ENCODE measurements around the gene SRRM3.
A peak's percentile ranks its signal among the peaks of the same experiment; 100 is the strongest.
"Not testable (repeated sequence)": the region's sequence is repeated elsewhere in the genome, so short reads cannot be mapped to it uniquely, and the experiment has no call there.

The SRRM3 gene

DNA sequence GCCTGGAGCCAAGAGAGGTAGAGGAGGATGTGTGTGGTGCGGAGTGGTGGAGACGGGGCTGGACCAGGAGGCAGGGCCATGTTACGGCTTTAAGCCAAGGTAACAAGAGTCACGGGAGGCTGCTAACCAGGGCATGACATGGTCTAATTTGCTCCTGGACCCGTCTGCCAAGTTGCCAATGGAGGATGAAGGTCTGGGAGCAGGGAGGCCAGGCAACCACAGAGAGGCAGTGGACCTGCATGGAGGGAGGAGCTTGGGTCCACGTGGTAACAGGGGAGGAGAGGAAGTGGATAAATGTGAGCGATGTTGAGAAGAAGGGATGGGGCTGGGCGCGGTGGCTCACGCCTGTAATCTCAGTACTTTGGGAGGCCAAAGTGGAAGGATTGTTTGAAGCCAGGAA lies 31.0 kb downstream of the SRRM3 start:
- no peak overlapping the region for H3K4me3 ChIP-seq (ENCODE audit: low read length)
- peaks cover 56% of the 10 kb centered on the region for H3K27me3 ChIP-seq (replicated peaks; ENCODE audit: control insufficient read depth, insufficient read depth, low read length)
- H3K4me1 ChIP-seq (ENCODE audit: control insufficient read depth, insufficient read depth, low read length), result no peaks in the 10 kb centered on the region
- no peaks in the 10 kb centered on the region for H3K36me3 ChIP-seq (ENCODE audit: control insufficient read depth, insufficient read depth, low read length, severe bottlenecking)
- DNase-seq (ENCODE audit: low read depth), result no peak
- no peak overlapping the region for H3K9ac ChIP-seq (ENCODE audit: low read length)
- no peaks in the 10 kb centered on the region for H3K9me3 ChIP-seq (ENCODE audit: control insufficient read depth, low read length)

GRCh38 chr7:76233538-76234281 lies 32.0 kb downstream of the SRRM3 start:
- H3K36me3 ChIP-seq (ENCODE audit: control insufficient read depth, insufficient read depth, low read length, severe bottlenecking), result no peaks in the 10 kb centered on the region
- no peak overlapping the region for H3K9ac ChIP-seq (ENCODE audit: low read length)
- no peak for DNase-seq (ENCODE audit: low read depth)
- peaks cover 58% of the 10 kb centered on the region for H3K27me3 ChIP-seq (replicated peaks; ENCODE audit: control insufficient read depth, insufficient read depth, low read length)
- no peaks in the 10 kb centered on the region for H3K4me1 ChIP-seq (ENCODE audit: control insufficient read depth, insufficient read depth, low read length)
- H3K9me3 ChIP-seq (ENCODE audit: control insufficient read depth, low read length), result no peaks in the 10 kb centered on the region
- no peak overlapping the region for H3K4me3 ChIP-seq (ENCODE audit: low read length)

DNA sequence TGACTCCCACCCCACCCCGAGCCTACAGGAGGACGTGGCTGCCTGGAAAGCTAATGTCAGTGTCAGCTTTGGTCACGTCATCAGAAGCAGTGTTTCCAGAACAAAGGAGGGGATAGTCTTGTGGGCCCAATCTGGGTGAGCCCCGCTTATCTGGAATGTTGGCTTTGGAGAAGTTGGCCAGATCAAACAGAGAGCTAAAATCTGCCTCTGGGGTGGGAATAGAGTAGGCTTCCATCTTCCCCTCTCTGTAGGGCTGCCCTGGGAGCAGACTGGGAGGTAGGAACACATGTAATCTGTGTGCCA lies 32.5 kb downstream of the SRRM3 start:
- H3K27me3 ChIP-seq (replicated peaks; ENCODE audit: control insufficient read depth, insufficient read depth, low read length), result peaks cover 58% of the 10 kb centered on the region
- H3K9ac ChIP-seq (ENCODE audit: low read length), result no peak overlapping the region
- no peaks in the 10 kb centered on the region for H3K36me3 ChIP-seq (ENCODE audit: control insufficient read depth, insufficient read depth, low read length, severe bottlenecking)
- no peak for DNase-seq (ENCODE audit: low read depth)
- H3K9me3 ChIP-seq (ENCODE audit: control insufficient read depth, low read length), result no peaks in the 10 kb centered on the region
- H3K4me3 ChIP-seq (ENCODE audit: low read length), result no peak overlapping the region
- H3K4me1 ChIP-seq (ENCODE audit: control insufficient read depth, insufficient read depth, low read length), result no peaks in the 10 kb centered on the region

GRCh38 chr7:76234931-76235441 lies 33.3 kb downstream of the SRRM3 start:
- no peaks in the 10 kb centered on the region for H3K4me1 ChIP-seq (ENCODE audit: control insufficient read depth, insufficient read depth, low read length)
- H3K27me3 ChIP-seq (replicated peaks; ENCODE audit: control insufficient read depth, insufficient read depth, low read length), result peaks cover 56% of the 10 kb centered on the region
- H3K4me3 ChIP-seq (ENCODE audit: low read length), result no peak overlapping the region
- no peaks in the 10 kb centered on the region for H3K9me3 ChIP-seq (ENCODE audit: control insufficient read depth, low read length)
- H3K36me3 ChIP-seq (ENCODE audit: control insufficient read depth, insufficient read depth, low read length, severe bottlenecking), result no peaks in the 10 kb centered on the region
- DNase-seq (ENCODE audit: low read depth), result peak; percentile 66
- no peak overlapping the region for H3K9ac ChIP-seq (ENCODE audit: low read length)

DNA sequence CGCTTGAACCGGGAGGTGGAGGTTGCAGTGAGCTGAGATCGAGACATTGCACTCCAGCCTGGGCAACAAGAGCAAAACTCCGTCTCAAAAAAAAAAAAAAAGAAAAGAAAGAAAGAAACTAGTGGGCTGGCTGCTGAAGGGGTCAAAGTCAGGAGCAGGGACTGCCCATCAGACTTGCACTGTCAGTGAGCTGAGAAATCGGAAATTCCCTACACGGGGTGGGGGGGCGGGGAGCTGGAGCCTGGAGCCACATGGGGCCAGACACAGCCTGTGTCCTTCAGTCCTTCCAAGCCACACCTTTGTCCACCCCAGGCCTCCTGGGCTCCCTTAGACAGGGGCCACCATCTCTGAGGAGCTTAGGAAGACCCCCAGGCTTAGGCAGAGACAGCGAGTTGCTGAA lies 34.5 kb downstream of the SRRM3 start:
- Histone ChIP-seq H3K27me3 (replicated peaks; ENCODE audit: control insufficient read depth, insufficient read depth, low read length) (peaks cover 45% of the 10 kb centered on the region), H3K36me3 (ENCODE audit: control insufficient read depth, insufficient read depth, low read length, severe bottlenecking) (no peaks in the 10 kb centered on the region), H3K4me3 (ENCODE audit: low read length) (no peak overlapping the region), H3K9me3 (ENCODE audit: control insufficient read depth, low read length) (no peaks in the 10 kb centered on the region), H3K9ac (ENCODE audit: low read length) (no peak overlapping the region), H3K4me1 (ENCODE audit: control insufficient read depth, insufficient read depth, low read length) (no peaks in the 10 kb centered on the region)
- no peak for DNase-seq (ENCODE audit: low read depth)

DNA sequence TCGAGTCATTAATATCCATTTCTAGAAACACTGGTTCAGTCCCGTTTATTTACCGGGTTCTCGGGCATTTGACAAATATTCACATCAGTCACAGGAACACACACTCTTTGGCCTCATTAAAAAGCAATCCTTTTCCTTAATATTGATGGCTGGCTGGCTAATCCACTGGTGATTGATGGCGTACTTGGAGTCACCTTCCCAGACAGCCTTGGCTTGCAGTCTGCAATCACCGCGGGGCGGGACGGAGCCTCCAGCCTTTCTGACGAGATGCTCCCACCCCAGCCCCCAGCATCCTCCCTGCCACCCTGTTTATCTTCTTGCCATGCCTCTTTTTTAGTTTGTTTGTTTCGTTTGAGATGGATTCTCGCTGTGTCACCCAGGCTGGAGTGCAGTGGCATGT lies 36.6 kb downstream of the SRRM3 start:
- Histone ChIP-seq H3K36me3 (ENCODE audit: control insufficient read depth, insufficient read depth, low read length, severe bottlenecking) (no peaks in the 10 kb centered on the region), H3K9ac (ENCODE audit: low read length) (no peak overlapping the region), H3K4me3 (ENCODE audit: low read length) (no peak overlapping the region), H3K27me3 (replicated peaks; ENCODE audit: control insufficient read depth, insufficient read depth, low read length) (peaks cover 31% of the 10 kb centered on the region), H3K9me3 (ENCODE audit: control insufficient read depth, low read length) (no peaks in the 10 kb centered on the region), H3K4me1 (ENCODE audit: control insufficient read depth, insufficient read depth, low read length) (no peaks in the 10 kb centered on the region)
- no peak for DNase-seq (ENCODE audit: low read depth)

- Histone ChIP-seq H3K9me3 (ENCODE audit: control insufficient read depth, low read length) (no peaks in the 10 kb centered on the region), H3K36me3 (ENCODE audit: control insufficient read depth, insufficient read depth, low read length, severe bottlenecking) (no peaks in the 10 kb centered on the region), H3K9ac (ENCODE audit: low read length) (no peak overlapping the region), H3K27me3 (replicated peaks; ENCODE audit: control insufficient read depth, insufficient read depth, low read length) (peaks cover 22% of the 10 kb centered on the region), H3K4me1 (ENCODE audit: control insufficient read depth, insufficient read depth, low read length) (no peaks in the 10 kb centered on the region), H3K4me3 (ENCODE audit: low read length) (no peak overlapping the region)
- DNase-seq (ENCODE audit: low read depth), result no peak
Measured at GRCh38 chr7:76241141-76241540, 39.4 kb downstream of the SRRM3 start.

GRCh38 chr7:76242517-76243063 lies 40.9 kb downstream of the SRRM3 start:
- H3K27me3 ChIP-seq (replicated peaks; ENCODE audit: control insufficient read depth, insufficient read depth, low read length), result peaks cover 22% of the 10 kb centered on the region
- not testable (repeated sequence) for H3K9me3 ChIP-seq (ENCODE audit: control insufficient read depth, low read length); H3K9ac ChIP-seq (ENCODE audit: low read length); DNase-seq (ENCODE audit: low read depth); H3K4me1 ChIP-seq (ENCODE audit: control insufficient read depth, insufficient read depth, low read length); H3K4me3 ChIP-seq (ENCODE audit: low read length); H3K36me3 ChIP-seq (ENCODE audit: control insufficient read depth, insufficient read depth, low read length, severe bottlenecking)

- H3K4me3 ChIP-seq (ENCODE audit: low read length), result no peak overlapping the region
- no peaks in the 10 kb centered on the region for H3K9me3 ChIP-seq (ENCODE audit: control insufficient read depth, low read length)
- peaks cover 26% of the 10 kb centered on the region for H3K27me3 ChIP-seq (replicated peaks; ENCODE audit: control insufficient read depth, insufficient read depth, low read length)
- H3K9ac ChIP-seq (ENCODE audit: low read length), result no peak overlapping the region
- H3K4me1 ChIP-seq (ENCODE audit: control insufficient read depth, insufficient read depth, low read length), result no peaks in the 10 kb centered on the region
- DNase-seq (ENCODE audit: low read depth), result no peak
- no peaks in the 10 kb centered on the region for H3K36me3 ChIP-seq (ENCODE audit: control insufficient read depth, insufficient read depth, low read length, severe bottlenecking)
Measured at GRCh38 chr7:76244781-76245391, 43.2 kb downstream of the SRRM3 start.

GRCh38 chr7:76246804-76247389 lies 45.2 kb downstream of the SRRM3 start:
- Histone ChIP-seq H3K9me3 (ENCODE audit: control insufficient read depth, low read length) (no peaks in the 10 kb centered on the region), H3K27me3 (replicated peaks; ENCODE audit: control insufficient read depth, insufficient read depth, low read length) (peaks cover 26% of the 10 kb centered on the region), H3K4me1 (ENCODE audit: control insufficient read depth, insufficient read depth, low read length) (no peaks in the 10 kb centered on the region), H3K9ac (ENCODE audit: low read length) (no peak overlapping the region), H3K4me3 (ENCODE audit: low read length) (no peak overlapping the region), H3K36me3 (ENCODE audit: control insufficient read depth, insufficient read depth, low read length, severe bottlenecking) (no peaks in the 10 kb centered on the region)
- DNase-seq (ENCODE audit: low read depth), result no peak

DNA sequence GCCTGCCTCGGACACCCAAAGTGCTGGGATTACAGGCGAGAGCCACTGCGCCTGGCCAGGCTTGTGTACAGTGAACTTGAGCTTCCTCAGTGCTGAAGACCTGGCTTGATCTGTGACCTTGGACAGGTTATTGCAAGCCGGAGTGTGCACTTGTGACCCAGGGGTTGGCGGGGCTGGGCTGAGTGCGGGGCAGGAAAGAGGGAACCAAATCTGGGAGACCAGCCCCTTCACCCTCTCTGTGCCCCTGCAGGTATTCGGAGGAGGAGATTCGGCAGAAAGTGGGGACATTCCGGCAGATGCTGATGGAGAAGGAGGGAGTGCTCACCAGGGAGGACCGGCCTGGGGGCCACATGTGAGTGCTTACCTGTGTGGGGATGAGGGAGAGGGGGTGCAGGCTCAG lies 46.2 kb downstream of the SRRM3 start:
- no peak for DNase-seq (ENCODE audit: low read depth)
- Histone ChIP-seq H3K9ac (ENCODE audit: low read length) (no peak overlapping the region), H3K9me3 (ENCODE audit: control insufficient read depth, low read length) (no peaks in the 10 kb centered on the region), H3K36me3 (ENCODE audit: control insufficient read depth, insufficient read depth, low read length, severe bottlenecking) (no peaks in the 10 kb centered on the region), H3K4me1 (ENCODE audit: control insufficient read depth, insufficient read depth, low read length) (no peaks in the 10 kb centered on the region), H3K27me3 (replicated peaks; ENCODE audit: control insufficient read depth, insufficient read depth, low read length) (peaks cover 26% of the 10 kb centered on the region), H3K4me3 (ENCODE audit: low read length) (no peak overlapping the region)
